ENCODE results near the gene CRELD1. TPM values are rescaled to one million over a fixed set of nuclear protein-coding genes. Genes with fewer than 3 reads are reported as not detected.
A peak's percentile ranks its signal among the peaks of the same experiment; 100 is the strongest.

CRELD1 gene
- polyA plus RNA-seq, 1 of the 3 experiments (the other 2 are of a cell fraction): 77.6 TPM

DNA sequence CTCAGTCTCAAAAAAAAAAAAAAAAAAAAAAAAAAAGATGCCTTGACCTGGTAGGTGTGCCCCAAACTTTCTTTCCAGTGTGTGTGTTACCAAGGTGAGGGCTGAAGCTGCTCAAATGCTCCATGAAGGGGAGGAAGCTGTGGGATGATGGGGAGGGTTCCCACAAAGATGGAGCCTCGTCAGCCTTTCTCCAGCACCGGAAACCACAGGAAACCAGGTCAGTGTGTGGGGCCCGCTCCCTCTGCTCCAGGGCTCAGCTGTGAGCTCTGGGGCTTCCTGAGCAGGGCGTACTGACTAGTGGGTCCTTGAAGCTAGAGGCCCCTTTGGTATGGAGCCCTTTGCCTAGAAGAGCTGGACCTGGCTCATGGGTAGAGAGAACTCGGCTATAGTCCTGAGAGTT is 31.7 kb upstream of the CRELD1 start:
- Histone ChIP-seq H3K4me3 (ENCODE audit: low read depth in 2 of 2, low read length in 1 of 2) (no peak overlapping the region), H3K27me3 (ENCODE audit: insufficient read depth) (no peaks in the 10 kb centered on the region), H3F3A (replicated peaks; ENCODE audit: insufficient read depth) (peaks cover 10% of the 10 kb centered on the region), H3K79me2 (ENCODE audit: insufficient read depth) (no peaks in the 10 kb centered on the region), H3K27ac (ENCODE audit: low read depth in 2 of 2, low read length in 1 of 2) (no peak overlapping the region), H3K36me3 (replicated peaks in 1 of 2; ENCODE audit: control insufficient read depth in 1 of 2, insufficient read depth in 2 of 2, low read length in 1 of 2) (no peaks in the 10 kb centered on the region), H3K9me3 (no peaks in the 10 kb centered on the region), H3K9me2 (no peaks in the 10 kb centered on the region), H3K4me1 (ENCODE audit: control insufficient read depth in 1 of 2, insufficient read depth in 2 of 2, low read depth in 1 of 2, low read length in 1 of 2) (peaks cover 6 to 12% of the 10 kb centered on the region in 2 experiments; a peak in 3 of 4 replicates), H3K4me2 (no peak overlapping the region), H4K20me1 (ENCODE audit: insufficient read depth) (no peaks in the 10 kb centered on the region), H3K9ac (no peak overlapping the region), H2AFZ (ENCODE audit: low read depth) (no peak overlapping the region)
- 100% methylated on average over 1 of the region's 5 CpGs for WGBS (ENCODE audit: low lambda C conversion rate)
- TF ChIP-seq FOSL2 (IDR thresholded peaks at IDR 0.05; ENCODE audit: borderline replicate concordance, low read depth) (no peak), RXRA (IDR thresholded peaks at IDR 0.05; ENCODE audit: borderline replicate concordance, low read depth) (no peak)
- TF ChIP-seq, protein P1, sequence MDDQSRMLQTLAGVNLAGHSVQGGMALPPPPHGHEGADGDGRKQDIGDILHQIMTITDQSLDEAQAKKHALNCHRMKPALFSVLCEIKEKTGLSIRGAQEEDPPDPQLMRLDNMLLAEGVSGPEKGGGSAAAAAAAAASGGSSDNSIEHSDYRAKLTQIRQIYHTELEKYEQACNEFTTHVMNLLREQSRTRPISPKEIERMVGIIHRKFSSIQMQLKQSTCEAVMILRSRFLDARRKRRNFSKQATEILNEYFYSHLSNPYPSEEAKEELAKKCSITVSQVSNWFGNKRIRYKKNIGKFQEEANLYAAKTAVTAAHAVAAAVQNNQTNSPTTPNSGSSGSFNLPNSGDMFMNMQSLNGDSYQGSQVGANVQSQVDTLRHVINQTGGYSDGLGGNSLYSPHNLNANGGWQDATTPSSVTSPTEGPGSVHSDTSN (IDR thresholded peaks at IDR 0.05): no peak
- TF ChIP-seq, protein P2, sequence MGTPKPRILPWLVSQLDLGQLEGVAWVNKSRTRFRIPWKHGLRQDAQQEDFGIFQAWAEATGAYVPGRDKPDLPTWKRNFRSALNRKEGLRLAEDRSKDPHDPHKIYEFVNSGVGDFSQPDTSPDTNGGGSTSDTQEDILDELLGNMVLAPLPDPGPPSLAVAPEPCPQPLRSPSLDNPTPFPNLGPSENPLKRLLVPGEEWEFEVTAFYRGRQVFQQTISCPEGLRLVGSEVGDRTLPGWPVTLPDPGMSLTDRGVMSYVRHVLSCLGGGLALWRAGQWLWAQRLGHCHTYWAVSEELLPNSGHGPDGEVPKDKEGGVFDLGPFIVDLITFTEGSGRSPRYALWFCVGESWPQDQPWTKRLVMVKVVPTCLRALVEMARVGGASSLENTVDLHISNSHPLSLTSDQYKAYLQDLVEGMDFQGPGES (IDR thresholded peaks at IDR 0.05; ENCODE audit: low read depth, low read length): no peak
- TF ChIP-seq, protein P3, sequence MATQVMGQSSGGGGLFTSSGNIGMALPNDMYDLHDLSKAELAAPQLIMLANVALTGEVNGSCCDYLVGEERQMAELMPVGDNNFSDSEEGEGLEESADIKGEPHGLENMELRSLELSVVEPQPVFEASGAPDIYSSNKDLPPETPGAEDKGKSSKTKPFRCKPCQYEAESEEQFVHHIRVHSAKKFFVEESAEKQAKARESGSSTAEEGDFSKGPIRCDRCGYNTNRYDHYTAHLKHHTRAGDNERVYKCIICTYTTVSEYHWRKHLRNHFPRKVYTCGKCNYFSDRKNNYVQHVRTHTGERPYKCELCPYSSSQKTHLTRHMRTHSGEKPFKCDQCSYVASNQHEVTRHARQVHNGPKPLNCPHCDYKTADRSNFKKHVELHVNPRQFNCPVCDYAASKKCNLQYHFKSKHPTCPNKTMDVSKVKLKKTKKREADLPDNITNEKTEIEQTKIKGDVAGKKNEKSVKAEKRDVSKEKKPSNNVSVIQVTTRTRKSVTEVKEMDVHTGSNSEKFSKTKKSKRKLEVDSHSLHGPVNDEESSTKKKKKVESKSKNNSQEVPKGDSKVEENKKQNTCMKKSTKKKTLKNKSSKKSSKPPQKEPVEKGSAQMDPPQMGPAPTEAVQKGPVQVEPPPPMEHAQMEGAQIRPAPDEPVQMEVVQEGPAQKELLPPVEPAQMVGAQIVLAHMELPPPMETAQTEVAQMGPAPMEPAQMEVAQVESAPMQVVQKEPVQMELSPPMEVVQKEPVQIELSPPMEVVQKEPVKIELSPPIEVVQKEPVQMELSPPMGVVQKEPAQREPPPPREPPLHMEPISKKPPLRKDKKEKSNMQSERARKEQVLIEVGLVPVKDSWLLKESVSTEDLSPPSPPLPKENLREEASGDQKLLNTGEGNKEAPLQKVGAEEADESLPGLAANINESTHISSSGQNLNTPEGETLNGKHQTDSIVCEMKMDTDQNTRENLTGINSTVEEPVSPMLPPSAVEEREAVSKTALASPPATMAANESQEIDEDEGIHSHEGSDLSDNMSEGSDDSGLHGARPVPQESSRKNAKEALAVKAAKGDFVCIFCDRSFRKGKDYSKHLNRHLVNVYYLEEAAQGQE (IDR thresholded peaks at IDR 0.05; ENCODE audit: low read depth, low read length): no peak
- ChIA-PET CTCF (interaction anchor here (0.6 to 1.0 kb wide), 3 partner anchors 11 to 92 kb away, joined by 3 to 4 read pairs (median 3); no protein-coding TSS in a partner anchor), POLR2A (interaction anchor here (0.7 kb wide), 1 partner anchor 63 kb away, joined by 4 read pairs; no protein-coding TSS in a partner anchor)
- no peak for DNase-seq

DNA sequence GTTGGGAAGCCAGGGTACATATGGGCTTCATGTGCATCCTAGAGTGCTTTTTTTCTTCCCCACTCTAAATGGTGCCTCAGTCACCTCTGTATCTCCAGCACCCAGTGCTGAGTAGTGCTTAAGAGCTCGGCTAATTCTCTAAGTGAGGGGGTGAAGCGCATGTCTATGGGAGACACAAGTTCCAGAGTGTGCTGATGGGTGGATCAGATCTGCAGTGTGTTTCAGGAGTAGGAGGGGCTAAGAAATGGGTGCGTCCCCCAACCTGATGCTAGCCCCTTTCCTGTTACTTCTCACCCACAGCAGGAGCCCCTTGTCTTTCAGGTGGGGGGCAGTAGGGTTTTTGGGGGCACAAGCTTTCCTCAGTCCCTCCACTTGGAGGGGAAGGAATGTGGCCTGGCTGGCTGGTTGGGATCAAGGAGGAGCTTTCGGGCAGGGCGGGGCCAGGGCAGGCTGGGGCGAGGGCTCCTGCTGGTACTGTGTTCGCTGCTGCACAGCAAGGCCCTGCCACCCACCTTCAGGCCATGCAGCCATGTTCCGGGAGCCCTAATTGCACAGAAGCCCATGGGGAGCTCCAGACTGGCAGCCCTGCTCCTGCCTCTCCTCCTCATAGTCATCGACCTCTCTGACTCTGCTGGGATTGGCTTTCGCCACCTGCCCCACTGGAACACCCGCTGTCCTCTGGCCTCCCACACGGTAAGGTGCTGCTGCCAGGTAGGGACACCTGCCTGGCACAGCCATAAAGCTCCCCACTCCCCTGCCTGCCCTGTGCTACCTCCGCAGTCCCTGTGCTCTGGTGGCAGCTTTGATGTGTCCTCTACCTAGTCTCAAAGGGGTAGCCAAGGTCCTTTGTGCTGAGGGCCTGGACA is 31.0 kb upstream of the CRELD1 start, which contains the start of gene IL17RE:
IL17RE (plus strand) TSS at position 477 of the 866 bp plus-strand sequence; CDS start at position 562, 85 bp downstream.
- Histone ChIP-seq H3K9ac (peak within 1 kb of the TSS; percentile 59), H3K36me3 (replicated peaks in 1 of 2; ENCODE audit: control insufficient read depth in 1 of 2, insufficient read depth in 2 of 2, low read length in 1 of 2) (no peaks in the 10 kb centered on the region), H4K20me1 (ENCODE audit: insufficient read depth) (no peaks in the 10 kb centered on the region), H3K27ac (ENCODE audit: low read depth in 2 of 2, low read length in 1 of 2) (peak within 1 kb of the TSS in 1 of 2 experiments; percentile 86; a peak in 2 of 4 replicates), H2AFZ (ENCODE audit: low read depth) (peak within 1 kb of the TSS; percentile 91), H3K9me3 (no peaks in the 10 kb centered on the region), H3K4me3 (ENCODE audit: low read depth in 2 of 2, low read length in 1 of 2) (no peak within 1 kb of the TSS), H3K79me2 (ENCODE audit: insufficient read depth) (no peaks in the 10 kb centered on the region), H3K27me3 (ENCODE audit: insufficient read depth) (no peaks in the 10 kb centered on the region), H3K4me1 (ENCODE audit: control insufficient read depth in 1 of 2, insufficient read depth in 2 of 2, low read depth in 1 of 2, low read length in 1 of 2) (peaks cover 4 to 12% of the 10 kb centered on the region in 2 experiments; a peak in 3 of 4 replicates), H3F3A (replicated peaks; ENCODE audit: insufficient read depth) (peaks cover 10% of the 10 kb centered on the region), H3K4me2 (peak within 1 kb of the TSS; percentile 73), H3K9me2 (no peaks in the 10 kb centered on the region)
- ChIA-PET CTCF (interaction anchor here (1.0 to 1.3 kb wide), 3 partner anchors 9 to 54 kb away, joined by 3 to 6 read pairs (median 3); no protein-coding TSS in a partner anchor), POLR2A (interaction anchor here (1.0 to 1.8 kb wide), 2 partner anchors 9 to 29 kb away, joined by 3 to 5 read pairs; no protein-coding TSS in a partner anchor)
- DNase-seq: no peak
- WGBS (ENCODE audit: low lambda C conversion rate): 96% methylated on average over 11 of the region's 13 CpGs
- TF ChIP-seq, protein P4, sequence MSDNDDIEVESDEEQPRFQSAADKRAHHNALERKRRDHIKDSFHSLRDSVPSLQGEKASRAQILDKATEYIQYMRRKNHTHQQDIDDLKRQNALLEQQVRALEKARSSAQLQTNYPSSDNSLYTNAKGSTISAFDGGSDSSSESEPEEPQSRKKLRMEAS (IDR thresholded peaks at IDR 0.05; ENCODE audit: low read depth): no peak
- TF ChIP-seq FOXM1 (IDR thresholded peaks at IDR 0.05; ENCODE audit: low read depth) (no peak), GABPA (IDR thresholded peaks at IDR 0.05; ENCODE audit: low read depth) (no peak), CHD2 (IDR thresholded peaks at IDR 0.05; ENCODE audit: low read length, partially characterized antibody) (no peak), RAD21 (IDR thresholded peaks at IDR 0.05; ENCODE audit: low read length) (no peak), TCF12 (IDR thresholded peaks at IDR 0.05) (no peak), RXRA (IDR thresholded peaks at IDR 0.05; ENCODE audit: borderline replicate concordance, low read depth) (no peak), SIN3A (IDR thresholded peaks at IDR 0.05; ENCODE audit: borderline replicate concordance, low read depth, low read length) (no peak), RCOR1 (IDR thresholded peaks at IDR 0.05; ENCODE audit: low read length) (no peak), NRF1 (IDR thresholded peaks at IDR 0.05; ENCODE audit: low read depth, low read length) (no peak), EP300 (IDR thresholded peaks at IDR 0.05; ENCODE audit: borderline replicate concordance in 1 of 2, low read depth in 1 of 2, low read length in 1 of 2) (no peak), TAF1 (IDR thresholded peaks at IDR 0.05; ENCODE audit: borderline replicate concordance, low read depth, low read length) (no peak)
- TF ChIP-seq, protein P5, sequence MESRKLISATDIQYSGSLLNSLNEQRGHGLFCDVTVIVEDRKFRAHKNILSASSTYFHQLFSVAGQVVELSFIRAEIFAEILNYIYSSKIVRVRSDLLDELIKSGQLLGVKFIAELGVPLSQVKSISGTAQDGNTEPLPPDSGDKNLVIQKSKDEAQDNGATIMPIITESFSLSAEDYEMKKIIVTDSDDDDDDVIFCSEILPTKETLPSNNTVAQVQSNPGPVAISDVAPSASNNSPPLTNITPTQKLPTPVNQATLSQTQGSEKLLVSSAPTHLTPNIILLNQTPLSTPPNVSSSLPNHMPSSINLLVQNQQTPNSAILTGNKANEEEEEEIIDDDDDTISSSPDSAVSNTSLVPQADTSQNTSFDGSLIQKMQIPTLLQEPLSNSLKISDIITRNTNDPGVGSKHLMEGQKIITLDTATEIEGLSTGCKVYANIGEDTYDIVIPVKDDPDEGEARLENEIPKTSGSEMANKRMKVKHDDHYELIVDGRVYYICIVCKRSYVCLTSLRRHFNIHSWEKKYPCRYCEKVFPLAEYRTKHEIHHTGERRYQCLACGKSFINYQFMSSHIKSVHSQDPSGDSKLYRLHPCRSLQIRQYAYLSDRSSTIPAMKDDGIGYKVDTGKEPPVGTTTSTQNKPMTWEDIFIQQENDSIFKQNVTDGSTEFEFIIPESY (IDR thresholded peaks at IDR 0.05; ENCODE audit: borderline replicate concordance, low read depth): no peak
